Natural killer cell (primary cell): ENCODE measurements around the gene BRSK1. TPM values are rescaled to one million over a fixed set of nuclear protein-coding genes. Genes with fewer than 3 reads are reported as not detected.

Source experiments
- ATAC-seq, 3 donors: fragments of 150-1000 bp in 2 of 3; fragments of 200-7000 bp in 1 of 3; cut with Tn5 transposase; 1 replicate in 1 of 3; 2 replicates in 2 of 3; pipeline ENCODE4 v1.10.0; 2021; ENCODE audit warnings: mild to moderate bottlenecking in 2 of 3, moderate library complexity in 2 of 3
- DNase-seq, 2 donors: peaks; one replicate each; pipeline versions ENCODE4 v3.0.0 to v3.0.0-alpha.2; 2013 to 2021; ENCODE audit warnings: mixed read lengths in 1 of 2
- H3K27ac ChIP-seq: one replicate; pipeline ENCODE4 v1.5.1; 2013; ENCODE audit warnings: mild to moderate bottlenecking, low read length
- H3K27me3 ChIP-seq: one replicate; pipeline ENCODE4 v1.6.1; 2013; ENCODE audit warnings: low read length; ENCODE audit not compliant: control insufficient read depth, insufficient read depth
- H3K36me3 ChIP-seq: one replicate; pipeline ENCODE4 v1.6.1; 2013; ENCODE audit warnings: low read length; ENCODE audit not compliant: control insufficient read depth, insufficient read depth
- H3K4me1 ChIP-seq: one replicate; pipeline ENCODE4 v1.6.1; 2013; ENCODE audit warnings: low read length; ENCODE audit not compliant: control insufficient read depth, insufficient read depth
- H3K4me3 ChIP-seq: one replicate; pipeline ENCODE4 v1.5.1; 2013; ENCODE audit warnings: low read length
- H3K9me3 ChIP-seq: one replicate; pipeline ENCODE4 v1.6.1; 2013; ENCODE audit warnings: low read length; ENCODE audit not compliant: control insufficient read depth, insufficient read depth
- H3K27ac Mint-ChIP-seq, 2 donors: one replicate each; pipeline ENCODE4 v1.8.0; 2022; ENCODE audit warnings: mild to moderate bottlenecking in 2 of 2, mixed read lengths in 2 of 2, moderate library complexity in 1 of 2
- H3K27me3 Mint-ChIP-seq, 2 donors: one replicate each; pipeline ENCODE4 v1.8.0; 2022; ENCODE audit warnings: low read depth in 2 of 2, mixed read lengths in 2 of 2
- H3K36me3 Mint-ChIP-seq: one replicate; pipeline ENCODE4 v1.8.0; 2022; ENCODE audit warnings: mixed read lengths
- H3K4me1 Mint-ChIP-seq, 2 donors: one replicate each; pipeline ENCODE4 v1.8.0; 2022; ENCODE audit warnings: mixed read lengths in 2 of 2
- H3K4me3 Mint-ChIP-seq: one replicate; pipeline ENCODE4 v1.8.0; 2022; ENCODE audit warnings: mild to moderate bottlenecking, moderate library complexity, mixed read lengths
- H3K9me3 Mint-ChIP-seq, 2 donors: one replicate each; pipeline ENCODE4 v1.8.0; 2022; ENCODE audit warnings: mixed read lengths in 2 of 2
- CTCF ChIP-seq: fragments of 200-600 bp; IDR thresholded peaks from one replicate; pipeline ENCODE4 v1.8.0; 2022; ENCODE audit warnings: antibody characterized with exemption
- WGBS: methylation state at CpG from one replicate; pipeline ENCODE4 v1.1.7; 2013; ENCODE audit warnings: missing lambda C conversion rate; ENCODE audit not compliant: insufficient coverage; 5-methylcytosine and 5-hydroxymethylcytosine counted together
- intact Hi-C: fragments of 100-400 bp; cut with micrococcal nuclease; formaldehyde crosslinking; loops from one replicate; pipeline ENCODE4 v1.14.2; 2022
- total RNA-seq, 4 donors: library from RNA; stranded (reverse); fragments of 120-200 nt in 1 of 4; gene quantifications; one replicate each; pipeline versions ENCODE4 v1.2.3 to v1.2.4, GENCODE V29; 2013 to 2022

The BRSK1 gene
- total RNA-seq, 3 donors from 2014 or later (not counting 1 experiment from before 2014, with no cell fraction given): 6.0 to 9.8 (median 6.5) TPM

- H3K36me3 Mint-ChIP-seq: no peaks in the 10 kb centered on the region
- no peak for ATAC-seq
- H3K4me1 ChIP-seq: peaks cover 56% of the 10 kb centered on the region
- H3K4me3 ChIP-seq: no peak overlapping the region
- TF ChIP-seq CTCF: no peak
- peaks cover 41 to 45% of the 10 kb centered on the region in 2 donors for H3K4me1 Mint-ChIP-seq
- H3K9me3 ChIP-seq: no peaks in the 10 kb centered on the region
- DNase-seq: no peak
- no peaks in the 10 kb centered on the region for H3K27me3 ChIP-seq
- peak overlapping the region; percentile 93 for H3K27ac ChIP-seq
- H3K9me3 Mint-ChIP-seq: no peaks in the 10 kb centered on the region
- 93% methylated on average over 10 of the region's 13 CpGs for whole genome bisulfite sequencing
- H3K27ac Mint-ChIP-seq: peak overlapping the region; percentile 98
- intact Hi-C loops: no loop called here
- peaks cover 10% of the 10 kb centered on the region for H3K36me3 ChIP-seq
- peaks cover 0 to 6% of the 10 kb centered on the region in 2 donors for H3K27me3 Mint-ChIP-seq
- H3K4me3 Mint-ChIP-seq: peak overlapping the region; percentile 58
Measured at GRCh38 chr19:55278391-55279135, 5.2 kb upstream of the BRSK1 start.

GRCh38 chr19:55279340-55279739 is 4.5 kb upstream of the BRSK1 start:
- Histone ChIP-seq H3K4me1 (peaks cover 57% of the 10 kb centered on the region), H3K27ac (peak overlapping the region; percentile 93), H3K36me3 (peaks cover 7% of the 10 kb centered on the region), H3K27me3 (no peaks in the 10 kb centered on the region), H3K4me3 (peak overlapping the region; percentile 89), H3K9me3 (no peaks in the 10 kb centered on the region)
- H3K4me3 Mint-ChIP-seq: peak overlapping the region; percentile 100
- no peak for ATAC-seq
- no peaks in the 10 kb centered on the region for H3K36me3 Mint-ChIP-seq
- no peaks in the 10 kb centered on the region for H3K9me3 Mint-ChIP-seq
- no peak for TF ChIP-seq CTCF
- peaks cover 43 to 48% of the 10 kb centered on the region in 2 donors for H3K4me1 Mint-ChIP-seq
- peak overlapping the region; percentile 98 for H3K27ac Mint-ChIP-seq
- no peak for DNase-seq
- intact Hi-C loops: no loop called here
- WGBS: 16% methylated on average over 23 of the region's 23 CpGs
- peaks cover 0 to 7% of the 10 kb centered on the region in 2 donors for H3K27me3 Mint-ChIP-seq

GRCh38 chr19:55279770-55280643 is 3.8 kb upstream of the BRSK1 start, which contains the start of gene HSPBP1:
Gene HSPBP1, minus strand, starts transcription at chr19:55280110. Its CDS starts 502 bp downstream, at chr19:55279608.
- H3K9me3 ChIP-seq: no peaks in the 10 kb centered on the region
- Mint-ChIP-seq H3K4me1 (peaks cover 43 to 48% of the 10 kb centered on the region in 2 donors), H3K4me3 (peak within 1 kb of the TSS; percentile 100), H3K9me3 (no peaks in the 10 kb centered on the region), H3K36me3 (no peaks in the 10 kb centered on the region), H3K27me3 (peaks cover 0 to 7% of the 10 kb centered on the region in 2 donors), H3K27ac (peak within 1 kb of the TSS; percentile 98)
- peaks cover 55% of the 10 kb centered on the region for H3K4me1 ChIP-seq
- DNase-seq: peak; percentile 95 to 98
- peaks cover 4% of the 10 kb centered on the region for H3K36me3 ChIP-seq
- no peak for TF ChIP-seq CTCF
- ATAC-seq: peak; percentile 81 to 88 (median 82)
- peak within 1 kb of the TSS; percentile 89 for H3K4me3 ChIP-seq
- no peaks in the 10 kb centered on the region for H3K27me3 ChIP-seq
- WGBS: 6% methylated on average over 52 of the region's 52 CpGs
- peak within 1 kb of the TSS; percentile 93 for H3K27ac ChIP-seq
- intact Hi-C loops: loop anchor here (1.0 kb wide), 1 partner anchor 21 kb away; the partner anchor contains the start of gene PPP6R1
